Kidney epithelial cell (primary cell): ENCODE results near the gene FIGNL2. TPM values are rescaled to one million over a fixed set of nuclear protein-coding genes. Genes with fewer than 3 reads are reported as not detected.

Source experiments
- DNase-seq: peaks from one replicate; pipeline ENCODE4 v3.0.0-alpha.2; 2010; ENCODE audit warnings: low read depth
- H3K27me3 ChIP-seq: 2 replicates; pipeline ENCODE4 v1.6.0; 2011; ENCODE audit warnings: low read length; ENCODE audit not compliant: control insufficient read depth, insufficient read depth
- H3K36me3 ChIP-seq: 2 replicates; pipeline ENCODE4 v1.5.1; 2011; ENCODE audit warnings: low read length; ENCODE audit not compliant: control insufficient read depth, insufficient read depth
- H3K4me3 ChIP-seq: 2 replicates; pipeline ENCODE4 v1.5.1; 2011; ENCODE audit warnings: low read depth, mild to moderate bottlenecking, control low read depth, low read length
- CTCF ChIP-seq: IDR thresholded peaks from 2 replicates; pipeline ENCODE4 v1.5.1; 2011; ENCODE audit warnings: mild to moderate bottlenecking, moderate library complexity, low read length, control low read depth, inconsistent platforms; ENCODE audit not compliant: insufficient read depth, poor library complexity, severe bottlenecking
- total RNA-seq: library from RNA; depleted of rRNA; stranded (reverse); fragments of >200 nt; gene quantifications from 2 replicates; pipeline ENCODE4 v1.2.3, GENCODE V29; 2015

FIGNL2 gene
- total RNA-seq, 1 donor from 2014 or later, result 2.6 TPM

- peaks cover 2% of the 10 kb centered on the region for H3K27me3 ChIP-seq
- DNase-seq, result no peak
- TF ChIP-seq CTCF, result no peak
Measured at GRCh38 chr12:51818086-51818485, 30.4 kb downstream of the FIGNL2 start.

GRCh38 chr12:51817027-51817953 is 31.2 kb downstream of the FIGNL2 start:
- DNase-seq, result no peak

More at GRCh38 chr12:51818086-51818485, 30.4 kb downstream of the FIGNL2 start:
- H3K4me3 ChIP-seq, result no peak overlapping the region
- no peaks in the 10 kb centered on the region for H3K36me3 ChIP-seq

GRCh38 chr12:51815571-51815970 is 32.9 kb downstream of the FIGNL2 start:
- no peak for TF ChIP-seq CTCF
- Histone ChIP-seq H3K27me3 (peaks cover 2% of the 10 kb centered on the region), H3K4me3 (no peak overlapping the region), H3K36me3 (no peaks in the 10 kb centered on the region)
- DNase-seq, result no peak

More at GRCh38 chr12:51817027-51817953, 31.2 kb downstream of the FIGNL2 start:
- Histone ChIP-seq H3K27me3 (peaks cover 2% of the 10 kb centered on the region), H3K4me3 (no peak overlapping the region), H3K36me3 (no peaks in the 10 kb centered on the region)
- no peak for TF ChIP-seq CTCF

- TF ChIP-seq CTCF, result peak; percentile 37
- no peaks in the 10 kb centered on the region for H3K36me3 ChIP-seq
- H3K27me3 ChIP-seq, result peaks cover 2% of the 10 kb centered on the region
- peak overlapping the region; percentile 44 for H3K4me3 ChIP-seq
- DNase-seq, result no peak
Measured at GRCh38 chr12:51814311-51815088, 34.0 kb downstream of the FIGNL2 start.

GRCh38 chr12:51813931-51814310 is 34.6 kb downstream of the FIGNL2 start:
- H3K4me3 ChIP-seq, result peak overlapping the region; percentile 44
- H3K27me3 ChIP-seq, result peaks cover 2% of the 10 kb centered on the region
- no peak for TF ChIP-seq CTCF
- no peaks in the 10 kb centered on the region for H3K36me3 ChIP-seq
- DNase-seq, result no peak
